DMS153 treated with DMSO at 0.1 percent for 48 hours (cell line): Measurements from ENCODE around the gene STX7.

Source experiments
- DNase-seq: peaks from one replicate; lab custom pipeline; 2025; ENCODE audit not compliant: unreplicated experiment; lab: John Stamatoyannopoulos, UW

STX7 gene

GRCh38 chr6:132478266-132478665 lies 34.6 kb downstream of the STX7 start:
- DNase-seq = no peak

DNA sequence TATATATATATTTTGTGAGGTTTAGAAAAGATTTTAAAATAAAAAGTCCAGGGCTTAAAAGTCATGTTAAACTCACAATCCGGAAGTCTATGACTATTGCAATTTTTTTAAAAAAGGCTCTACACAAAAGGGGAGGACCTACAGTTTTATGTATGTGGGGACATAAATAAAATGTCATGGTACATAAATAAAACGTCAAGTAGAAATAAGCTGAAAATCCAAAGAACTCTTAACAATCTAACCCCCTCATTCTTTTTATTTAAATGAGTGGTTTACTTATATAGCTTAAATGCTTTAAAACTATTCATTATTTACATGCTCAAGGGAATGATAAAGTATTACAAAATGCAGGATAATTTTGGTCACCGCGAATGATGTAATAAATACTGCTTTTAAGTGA lies 36.2 kb downstream of the STX7 start:
- no peak for DNase-seq

- DNase-seq = no peak
Measured at GRCh38 chr6:132475925-132476324, 37.0 kb downstream of the STX7 start.

DNA sequence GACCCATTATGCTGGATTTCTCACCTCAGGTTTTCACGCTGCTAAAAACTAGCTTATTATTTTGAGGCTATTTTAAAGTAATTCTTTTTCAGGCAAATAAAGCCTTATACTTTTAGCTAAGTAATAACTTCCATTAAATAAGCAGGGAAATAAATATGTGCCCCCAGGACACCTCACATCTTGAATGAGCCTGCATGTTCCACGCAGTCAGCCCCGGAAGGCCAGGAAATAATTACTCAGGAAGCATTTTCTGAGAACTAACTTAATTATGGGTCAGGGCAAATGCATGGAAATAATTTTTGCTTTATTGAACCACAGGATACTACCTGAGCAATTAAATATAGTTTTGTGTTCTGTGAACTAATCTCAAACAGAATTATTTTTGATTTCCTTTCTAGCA lies 41.1 kb downstream of the STX7 start:
- no peak for DNase-seq

DNA sequence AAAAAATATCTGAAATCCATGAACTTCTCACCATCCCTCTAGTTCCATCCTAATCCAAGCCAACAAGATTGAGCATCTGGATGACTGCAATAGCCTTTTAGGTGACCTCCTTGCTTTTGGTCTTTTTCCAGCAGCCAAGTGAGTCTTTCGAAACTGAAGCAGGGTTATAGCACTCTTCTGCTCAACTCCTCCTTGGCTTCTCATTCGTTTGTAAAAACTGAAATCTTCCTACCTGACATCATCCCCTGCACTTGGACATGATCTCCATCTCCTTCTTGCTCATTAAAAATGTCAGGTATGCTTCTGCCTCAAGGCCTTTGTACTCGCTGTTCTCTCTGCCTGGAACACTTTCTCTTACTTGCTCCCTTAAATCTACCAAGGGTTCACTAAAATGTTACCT lies 46.0 kb downstream of the STX7 start:
- no peak for DNase-seq

- DNase-seq = no peak
Measured at GRCh38 chr6:132465530-132466485, 47.1 kb downstream of the STX7 start.

- no peak for DNase-seq
Measured at GRCh38 chr6:132464538-132465256, 48.2 kb downstream of the STX7 start.

DNA sequence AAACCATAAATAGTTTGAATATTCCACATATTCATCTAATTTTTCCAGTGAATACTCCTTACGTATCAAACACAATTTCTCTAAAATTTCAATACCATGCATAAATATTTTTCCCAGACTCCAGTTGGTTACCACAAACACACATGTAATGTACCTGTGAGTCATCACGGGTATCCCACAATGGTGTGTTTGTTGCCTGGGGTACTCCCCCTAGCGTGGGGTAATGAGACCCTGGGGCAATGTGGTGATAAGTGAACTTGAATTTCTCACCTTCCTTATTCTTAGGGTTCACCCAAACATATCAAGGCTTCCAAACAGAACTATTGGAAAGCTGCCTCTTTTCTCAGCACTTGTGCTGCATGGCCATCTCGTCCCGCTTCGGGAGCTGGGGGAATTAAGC lies 51.0 kb downstream of the STX7 start:
- no peak for DNase-seq

GRCh38 chr6:132459605-132459952 lies 53.3 kb downstream of the STX7 start:
- no peak for DNase-seq

GRCh38 chr6:132458887-132459604 lies 53.9 kb downstream of the STX7 start:
- DNase-seq = no peak

GRCh38 chr6:132456700-132457143 lies 56.2 kb downstream of the STX7 start:
- DNase-seq = no peak

DNA sequence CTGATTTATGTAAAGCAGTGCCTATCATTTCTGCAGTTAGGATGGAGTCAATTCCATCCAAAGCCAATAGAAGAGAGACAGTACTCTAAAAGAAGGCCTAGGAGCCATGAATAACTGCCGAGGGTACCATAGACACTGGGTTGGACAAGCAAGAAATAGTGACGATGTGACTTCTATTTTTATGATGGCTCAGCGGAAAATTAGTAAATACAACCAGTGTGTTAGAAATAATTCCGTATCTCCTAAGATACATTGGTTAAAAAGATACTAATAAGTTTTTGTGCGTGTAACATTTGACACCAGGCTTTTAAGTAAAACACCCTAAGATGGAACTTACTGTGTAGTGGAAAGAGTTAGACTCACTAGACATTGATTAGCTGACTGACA lies 66.1 kb downstream of the STX7 start:
- no peak for DNase-seq

GRCh38 chr6:132446141-132446854 lies 66.6 kb downstream of the STX7 start:
- DNase-seq = no peak

GRCh38 chr6:132445201-132445951 lies 67.5 kb downstream of the STX7 start:
- DNase-seq = no peak

DNA sequence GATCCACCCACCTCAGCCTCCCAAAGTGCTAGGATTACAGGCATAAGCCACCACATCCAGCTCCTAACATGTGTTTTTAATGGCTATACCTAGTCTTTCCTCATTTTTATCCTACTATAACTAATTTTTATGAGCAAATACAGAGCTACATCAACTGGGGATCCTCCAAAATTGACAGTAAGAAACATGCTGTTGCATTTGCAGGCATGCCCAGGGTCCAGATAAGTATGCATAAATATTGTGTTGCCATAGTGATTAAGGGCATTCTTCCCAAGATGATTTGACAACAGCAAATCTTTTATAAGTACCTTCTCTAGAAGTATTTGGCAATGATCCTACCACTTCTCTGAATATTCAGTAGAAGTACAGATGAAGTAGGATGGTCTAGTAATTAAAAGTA lies 69.7 kb downstream of the STX7 start:
- no peak for DNase-seq

DNA sequence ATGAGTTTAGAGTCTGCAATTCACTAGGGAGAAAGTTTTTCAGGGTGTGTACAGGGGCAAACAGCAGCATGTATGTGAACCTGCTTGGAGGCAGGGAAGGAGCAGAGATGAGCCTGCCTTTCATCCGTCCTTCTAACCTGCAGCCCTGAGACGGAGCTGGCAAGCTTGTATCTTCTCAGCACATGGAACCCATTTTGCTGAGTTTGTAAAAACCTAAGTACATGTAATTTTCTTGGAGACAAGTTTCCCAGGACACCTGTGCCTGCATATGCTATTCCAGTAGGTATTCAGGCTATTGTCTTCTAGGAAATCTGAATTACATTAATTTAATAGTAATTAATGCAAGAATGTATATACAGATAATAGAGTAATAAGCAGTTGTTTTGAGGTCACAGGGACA lies 82.8 kb downstream of the STX7 start:
- DNase-seq = no peak

GRCh38 chr6:132425176-132425575 lies 87.7 kb downstream of the STX7 start:
- no peak for DNase-seq

GRCh38 chr6:132423839-132424238 lies 89.1 kb downstream of the STX7 start:
- DNase-seq = no peak

DNA sequence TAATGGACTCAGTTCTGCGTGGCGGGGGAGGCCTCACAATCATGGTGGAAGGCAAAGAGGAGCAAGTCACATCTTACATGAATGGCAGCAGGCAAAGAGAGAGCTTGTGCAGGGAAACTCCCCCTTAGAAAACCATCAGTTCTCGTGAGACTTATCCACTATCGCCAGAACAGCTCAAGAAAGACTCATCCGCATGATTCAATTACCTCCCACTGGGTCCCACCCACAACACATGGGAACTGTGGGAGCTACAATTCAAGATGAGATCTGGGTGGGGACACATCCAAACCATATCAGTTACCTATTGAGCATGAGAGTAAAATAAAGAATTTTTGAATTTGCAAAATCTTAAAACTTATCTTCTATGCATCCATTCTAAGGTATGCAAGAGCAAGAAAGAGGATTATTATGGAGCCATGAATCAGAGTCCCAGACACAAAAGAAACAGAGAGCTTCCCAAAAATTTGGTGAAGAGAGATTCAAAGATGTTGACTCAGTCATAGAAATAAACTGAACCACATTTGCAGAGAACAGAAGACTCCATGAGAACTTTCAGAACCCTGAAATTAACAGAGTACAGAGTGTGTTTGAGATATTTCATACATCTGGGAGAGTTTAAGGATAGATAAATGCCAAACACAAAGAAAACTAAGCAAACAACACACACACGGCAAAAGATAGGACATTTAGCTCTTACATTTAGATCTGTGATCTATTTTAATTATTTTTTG lies 94.5 kb downstream of the STX7 start:
- no peak for DNase-seq

DNA sequence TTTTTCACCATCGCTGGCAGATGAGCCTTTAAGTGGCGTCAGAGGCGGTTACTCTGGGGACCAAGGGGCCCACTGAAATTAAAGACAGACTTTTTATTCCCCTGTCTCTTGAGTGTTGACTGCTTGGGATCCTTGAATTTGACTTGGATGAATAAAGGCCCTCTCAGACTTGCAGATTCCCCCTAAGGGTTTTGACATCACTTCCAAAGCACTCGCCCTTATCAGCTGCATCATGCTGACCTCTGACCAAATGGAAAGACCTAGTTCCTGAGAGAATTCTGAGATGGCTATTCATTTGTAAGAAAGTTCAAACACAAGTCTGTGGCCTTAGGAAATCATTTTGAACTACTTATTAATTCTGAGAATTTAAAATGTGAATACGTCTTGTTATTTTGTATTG lies 98.2 kb downstream of the STX7 start:
- no peak for DNase-seq
